HUES64 (cell line): ENCODE data around the gene RIPOR2.
"Not testable (repeated sequence)": the region's sequence is repeated elsewhere in the genome, so short reads cannot be mapped to it uniquely, and the experiment has no call there.

ENCODE experiments used
- H3K27ac ChIP-seq: 2 replicates; pipeline ENCODE4 v1.7.0; 2013; ENCODE audit warnings: low read depth, low read length, inconsistent platforms
- H3K27me3 ChIP-seq: 2 replicates; pipeline ENCODE4 v1.6.1; 2013; ENCODE audit warnings: mild to moderate bottlenecking, low read length; ENCODE audit not compliant: insufficient read depth
- H3K36me3 ChIP-seq: 2 replicates; pipeline ENCODE4 v1.6.1; 2013; ENCODE audit warnings: mild to moderate bottlenecking, low read length; ENCODE audit not compliant: insufficient read depth
- H3K4me1 ChIP-seq: 2 replicates; pipeline ENCODE4 v1.6.1; 2013; ENCODE audit warnings: mild to moderate bottlenecking, low read length, moderate library complexity; ENCODE audit not compliant: insufficient read depth
- H3K4me3 ChIP-seq: 2 replicates; pipeline ENCODE4 v1.5.1; 2013; ENCODE audit warnings: mild to moderate bottlenecking, low read length, moderate library complexity
- H3K9ac ChIP-seq: 2 replicates; pipeline ENCODE4 v1.6.1; 2013; ENCODE audit warnings: mild to moderate bottlenecking, low read depth, low read length
- H3K9me3 ChIP-seq: 2 replicates; pipeline ENCODE4 v1.6.1; 2013; ENCODE audit warnings: low read depth, low read length; ENCODE audit not compliant: insufficient read depth
- WGBS: fragments of 150-250, 120-280 bp; methylation state at CpG from one replicate; pipeline ENCODE4 v1.1.7; 2013; ENCODE audit warnings: missing lambda C conversion rate; 5-methylcytosine and 5-hydroxymethylcytosine counted together

Gene RIPOR2

GRCh38 chr6:24951811-24952299, 16.1 kb upstream of the RIPOR2 start:
- no peak overlapping the region for H3K27ac ChIP-seq
- no peak overlapping the region for H3K9ac ChIP-seq
- 0 out of 2 replicates have a peak, but pooled peaks cover 6% of the 10 kb centered on the region for H3K4me1 ChIP-seq
- H3K9me3 ChIP-seq: no peaks in the 10 kb centered on the region
- no peaks in the 10 kb centered on the region for H3K36me3 ChIP-seq
- H3K27me3 ChIP-seq: no peaks in the 10 kb centered on the region
- H3K4me3 ChIP-seq: no peak overlapping the region
- 98% methylated on average over 4 of the region's 5 CpGs for WGBS

DNA sequence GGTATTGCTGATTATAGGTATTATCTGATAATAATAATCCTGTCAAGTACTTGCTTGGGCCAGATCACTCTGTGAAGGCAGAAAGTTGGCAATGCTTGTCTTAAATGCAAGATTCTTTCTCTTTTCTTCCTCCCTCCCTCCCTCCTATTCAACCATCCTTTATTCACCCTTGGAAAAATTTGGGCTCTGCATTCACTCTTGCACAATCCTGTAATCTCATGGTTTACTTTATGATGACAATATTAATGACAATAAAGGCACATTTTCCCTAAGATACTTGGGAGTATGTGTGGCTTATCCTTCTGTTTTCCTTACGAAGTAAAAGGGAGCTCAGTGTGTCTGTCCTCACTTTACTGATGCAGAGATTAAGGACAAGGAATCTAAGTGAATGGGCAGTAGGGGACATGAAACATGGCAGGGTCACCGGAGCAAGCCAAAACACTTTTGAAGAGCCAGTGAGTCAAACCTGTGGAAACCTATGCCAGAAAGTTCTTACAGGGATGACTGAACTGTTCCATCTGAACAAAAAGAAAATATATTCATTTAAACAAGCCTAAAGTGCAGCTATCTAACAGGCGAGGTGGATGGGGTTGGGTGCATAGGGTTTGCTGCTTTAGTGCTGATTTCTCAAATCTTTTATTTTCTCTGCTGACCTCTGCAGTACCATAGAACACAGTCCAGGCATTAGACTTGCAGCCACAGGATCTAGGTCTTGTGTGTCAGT, 14.6 kb upstream of the RIPOR2 start:
- H3K27ac ChIP-seq: no peak overlapping the region
- peaks cover 3% of the 10 kb centered on the region; the same call in 1 of the 2 replicates for H3K9me3 ChIP-seq
- H3K4me3 ChIP-seq: no peak overlapping the region
- 92% methylated on average over 3 of the region's 3 CpGs for WGBS
- no peaks in the 10 kb centered on the region for H3K36me3 ChIP-seq
- H3K27me3 ChIP-seq: no peaks in the 10 kb centered on the region
- H3K9ac ChIP-seq: no peak overlapping the region
- H3K4me1 ChIP-seq: 0 out of 2 replicates have a peak, but pooled peaks cover 6% of the 10 kb centered on the region

GRCh38 chr6:24949020-24949569, 13.3 kb upstream of the RIPOR2 start:
- Histone ChIP-seq H3K4me1 (0 out of 2 replicates have a peak, but pooled peaks cover 6% of the 10 kb centered on the region), H3K9me3 (peaks cover 14% of the 10 kb centered on the region; the same call in 1 of the 2 replicates), H3K9ac (no peak overlapping the region), H3K27me3 (no peaks in the 10 kb centered on the region), H3K27ac (no peak overlapping the region), H3K4me3 (no peak overlapping the region), H3K36me3 (no peaks in the 10 kb centered on the region)
- 88% methylated on average over 8 of the region's 8 CpGs for WGBS

DNA sequence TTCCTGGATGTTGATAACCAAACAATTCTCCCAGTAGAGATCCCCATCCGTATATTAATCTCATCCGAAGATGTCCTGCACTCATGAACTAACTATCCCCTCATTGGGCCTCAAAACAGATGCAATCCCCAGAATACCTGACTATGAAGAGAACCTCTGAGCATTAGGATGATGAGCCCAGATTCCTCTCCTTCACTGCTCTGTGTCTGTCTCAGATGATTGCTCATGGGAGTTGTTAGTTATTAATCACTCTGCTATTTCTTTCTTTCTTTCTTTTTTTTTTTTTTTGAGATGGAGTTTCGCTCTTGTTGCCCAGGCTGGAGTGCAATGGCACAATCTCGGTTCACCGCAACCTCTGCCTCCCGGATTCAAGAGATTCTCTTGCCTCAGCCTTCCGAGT, 12.5 kb upstream of the RIPOR2 start:
- H3K4me3 ChIP-seq, H3K36me3 ChIP-seq, H3K4me1 ChIP-seq, H3K27me3 ChIP-seq, H3K9ac ChIP-seq, H3K27ac ChIP-seq: not testable (repeated sequence)
- WGBS: 91% methylated on average over 7 of the region's 7 CpGs
- peaks cover 16% of the 10 kb centered on the region; the same call in 1 of the 2 replicates for H3K9me3 ChIP-seq

DNA sequence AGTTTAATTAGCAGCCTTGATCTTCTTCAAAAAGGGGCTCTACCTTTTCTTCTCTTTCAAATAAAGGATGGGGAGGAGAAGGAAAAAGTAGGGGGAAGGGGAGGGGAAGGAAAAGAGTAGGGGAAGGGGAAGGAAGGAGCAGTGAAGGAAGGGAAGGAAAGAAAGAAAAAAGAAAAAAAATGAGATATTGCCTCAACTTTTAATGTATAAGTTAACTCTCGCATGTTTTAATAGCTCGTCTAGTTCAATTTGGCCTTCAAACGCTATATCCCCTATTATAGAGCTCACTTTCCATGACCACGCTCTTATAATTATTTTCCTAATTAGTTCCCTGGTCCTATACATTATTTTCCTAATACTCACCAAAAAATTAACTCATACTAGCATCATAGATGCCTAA, 11.9 kb upstream of the RIPOR2 start:
- WGBS: 97% methylated on average over 4 of the region's 4 CpGs
- Histone ChIP-seq H3K9me3 (peaks cover 16% of the 10 kb centered on the region; the same call in 1 of the 2 replicates), H3K4me3 (no peak overlapping the region), H3K9ac (no peak overlapping the region), H3K4me1 (no peaks in the 10 kb centered on the region), H3K27ac (no peak overlapping the region), H3K36me3 (no peaks in the 10 kb centered on the region), H3K27me3 (no peaks in the 10 kb centered on the region)

- no peaks in the 10 kb centered on the region for H3K4me1 ChIP-seq
- peaks cover 16% of the 10 kb centered on the region; the same call in 1 of the 2 replicates for H3K9me3 ChIP-seq
- no peak overlapping the region for H3K27ac ChIP-seq
- H3K27me3 ChIP-seq: no peaks in the 10 kb centered on the region
- H3K9ac ChIP-seq: no peak overlapping the region
- no peak overlapping the region for H3K4me3 ChIP-seq
- no peaks in the 10 kb centered on the region for H3K36me3 ChIP-seq
Measured at GRCh38 chr6:24945054-24945453, 9.3 kb upstream of the RIPOR2 start.

DNA sequence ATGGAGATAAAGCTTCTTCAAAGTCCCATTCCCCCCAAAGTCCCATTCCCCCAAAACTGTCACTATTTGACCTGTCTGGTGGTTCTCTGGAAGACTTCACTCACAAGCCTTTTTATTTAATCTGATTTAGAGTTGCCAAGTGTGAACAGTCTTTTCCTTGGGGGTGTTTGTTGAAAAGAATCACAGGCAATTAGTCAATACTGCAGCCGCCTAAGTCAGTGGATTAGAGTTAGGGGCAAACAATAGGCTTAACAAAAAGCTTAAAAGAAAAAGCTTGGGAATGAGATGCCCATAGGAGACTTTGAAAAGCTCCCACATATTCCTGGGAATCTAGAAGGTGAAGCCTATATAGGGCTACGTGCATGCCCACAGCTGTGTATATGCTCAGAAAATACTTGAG, 8.0 kb upstream of the RIPOR2 start:
- Histone ChIP-seq H3K4me1 (0 out of 2 replicates have a peak, but pooled peaks cover 5% of the 10 kb centered on the region), H3K9ac (no peak overlapping the region), H3K27me3 (no peaks in the 10 kb centered on the region), H3K9me3 (peaks cover 16% of the 10 kb centered on the region; the same call in 1 of the 2 replicates), H3K27ac (no peak overlapping the region), H3K4me3 (no peak overlapping the region), H3K36me3 (no peaks in the 10 kb centered on the region)
- 62% methylated on average over 2 of the region's 2 CpGs for WGBS

DNA sequence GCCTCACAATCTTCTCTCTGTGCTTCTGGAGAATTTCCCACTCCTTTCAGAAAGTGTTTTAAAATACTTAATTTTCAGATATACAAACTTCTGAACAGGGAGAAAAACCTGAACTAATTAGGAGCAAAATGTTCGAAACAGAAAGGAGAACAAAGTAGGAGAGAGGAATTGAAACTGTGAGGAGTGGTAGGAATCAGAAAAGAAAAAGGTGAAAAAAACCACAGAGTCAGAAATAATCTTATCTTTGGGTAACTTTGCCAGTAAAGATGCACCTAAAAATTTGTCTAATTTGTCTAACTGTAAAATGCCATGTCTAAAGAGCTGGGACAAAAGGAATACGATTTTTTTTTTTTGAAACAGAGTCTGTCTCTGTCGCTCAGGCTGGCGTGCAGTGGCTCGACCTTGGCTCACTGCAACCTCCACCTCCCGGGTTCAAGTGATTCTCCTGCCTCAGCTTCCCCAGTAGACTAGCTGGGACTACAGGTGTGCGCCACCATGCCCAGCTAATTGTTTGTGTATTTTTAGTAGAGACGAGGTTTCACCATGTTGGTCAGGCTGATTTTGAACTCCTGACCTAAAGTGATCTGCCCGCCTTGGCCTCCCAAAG, 4.7 kb upstream of the RIPOR2 start:
- 83% methylated on average over 9 of the region's 9 CpGs for WGBS
- Histone ChIP-seq H3K4me3 (no peak overlapping the region), H3K27ac (no peak overlapping the region), H3K9me3 (peaks cover 14% of the 10 kb centered on the region; the same call in 1 of the 2 replicates), H3K36me3 (no peaks in the 10 kb centered on the region), H3K27me3 (no peaks in the 10 kb centered on the region), H3K9ac (no peak overlapping the region), H3K4me1 (peaks cover 19% of the 10 kb centered on the region)

- no peaks in the 10 kb centered on the region for H3K27me3 ChIP-seq
- WGBS: 83% methylated on average over 5 of the region's 5 CpGs
- no peak overlapping the region for H3K9ac ChIP-seq
- H3K4me1 ChIP-seq: peaks cover 33% of the 10 kb centered on the region
- no peak overlapping the region for H3K27ac ChIP-seq
- no peaks in the 10 kb centered on the region for H3K9me3 ChIP-seq
- H3K36me3 ChIP-seq: no peaks in the 10 kb centered on the region
- no peak overlapping the region for H3K4me3 ChIP-seq
Measured at GRCh38 chr6:24936641-24937317, 1.0 kb upstream of the RIPOR2 start.

DNA sequence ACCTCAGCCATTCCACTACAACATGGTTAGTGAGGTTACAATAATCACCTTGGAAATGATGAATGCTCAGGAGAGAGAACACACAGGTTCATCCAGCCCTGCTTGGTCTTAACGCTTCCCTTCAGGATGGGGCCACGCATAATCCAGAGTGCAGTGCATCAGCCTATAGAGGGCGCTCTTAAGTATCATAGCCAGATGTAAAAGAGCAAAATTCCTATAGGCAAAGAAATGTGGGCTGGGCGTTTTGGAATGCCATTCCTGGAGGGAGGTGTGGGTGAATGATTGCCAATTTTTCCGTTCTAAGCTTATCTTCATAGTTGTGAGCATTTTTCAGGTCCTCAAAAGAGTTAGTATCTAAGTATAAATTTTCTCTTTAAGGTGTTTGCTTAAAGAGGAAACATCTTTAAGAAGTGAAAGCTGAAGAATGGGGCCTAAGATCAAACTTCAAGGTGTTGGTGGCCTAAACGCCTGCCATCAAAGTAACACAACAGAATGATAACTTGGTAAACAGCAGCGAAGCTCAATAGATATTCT, 1.8 kb downstream of the RIPOR2 start:
- Histone ChIP-seq H3K4me1 (peaks cover 44% of the 10 kb centered on the region), H3K36me3 (no peaks in the 10 kb centered on the region), H3K27ac (no peak overlapping the region), H3K9ac (no peak overlapping the region), H3K9me3 (no peaks in the 10 kb centered on the region), H3K27me3 (no peaks in the 10 kb centered on the region), H3K4me3 (no peak overlapping the region)
- 54% methylated on average over 7 of the region's 7 CpGs for WGBS

GRCh38 chr6:24933266-24933665, 2.5 kb downstream of the RIPOR2 start:
- H3K9me3 ChIP-seq: no peaks in the 10 kb centered on the region
- no peak overlapping the region for H3K4me3 ChIP-seq
- H3K27me3 ChIP-seq: no peaks in the 10 kb centered on the region
- no peak overlapping the region for H3K9ac ChIP-seq
- peaks cover 44% of the 10 kb centered on the region for H3K4me1 ChIP-seq
- WGBS: 85% methylated on average over 3 of the region's 3 CpGs
- H3K36me3 ChIP-seq: no peaks in the 10 kb centered on the region
- no peak overlapping the region for H3K27ac ChIP-seq
